ENCODE measurements around the gene IZUMO4. TPM values are rescaled to one million over a fixed set of nuclear protein-coding genes. Genes with fewer than 3 reads are reported as not detected.

The IZUMO4 gene
- total and polyA plus RNA-seq, 10 of the 15 experiments (the other 5 are each of a cell fraction or from before 2014, with no cell fraction given) = 0.53 to 27.1 (median 7.5) TPM

GRCh38 chr19:2061495-2062388 lies 35.0 kb upstream of the IZUMO4 start:
- CTCF ChIA-PET = interaction anchor here (0.5 to 2.1 kb wide), 6 partner anchors 10 to 178 kb away, joined by 3 to 6 read pairs (median 4); partner anchors contain the start of gene MKNK2
- intact Hi-C loops (cut with micrococcal nuclease; ENCODE audit: unreplicated experiment) = loop anchor here (5.0 kb wide), 1 partner anchor 44 kb away; the partner anchor contains the start of gene BTBD2
- SMC1A ChIA-PET (ENCODE audit: uncharacterized antibody, unreplicated experiment) = interaction anchor here (1.9 to 3.3 kb wide), 2 partner anchors 10 to 20 kb away, joined by 6 to 12 read pairs; no protein-coding TSS in a partner anchor
- TSS peak; percentile 95 for BruUV-seq (replicated peaks)
- Histone ChIP-seq H3K27me3 (replicated peaks in 1 of 2; ENCODE audit: control insufficient read depth in 2 of 2, insufficient read depth in 2 of 2, low read length in 1 of 2) (no peaks in the 10 kb centered on the region), H3K4me1 (ENCODE audit: control insufficient read depth, insufficient read depth, low read length) (peaks cover 22% of the 10 kb centered on the region), H3K36me3 (ENCODE audit: control insufficient read depth in 2 of 2, insufficient read depth in 2 of 2, low read length in 1 of 2) (no peaks in the 10 kb centered on the region), H3K4me3 (peak overlapping the region; percentile 94), H3K9ac (ENCODE audit: control insufficient read depth, insufficient read depth, low read length) (peak overlapping the region; percentile 97), H2AFZ (ENCODE audit: control insufficient read depth, low read depth, low read length) (peak overlapping the region; percentile 74), H3K27ac (ENCODE audit: control insufficient read depth, insufficient read depth) (peak overlapping the region; percentile 98), H3K79me2 (ENCODE audit: control insufficient read depth, insufficient read depth, low read length) (peaks cover 14% of the 10 kb centered on the region), H3K4me2 (ENCODE audit: control insufficient read depth, insufficient read depth) (peak overlapping the region; percentile 99), H4K20me1 (ENCODE audit: control insufficient read depth, insufficient read depth) (no peaks in the 10 kb centered on the region), H3K9me3 (replicated peaks; ENCODE audit: control insufficient read depth, insufficient read depth, low read length) (no peaks in the 10 kb centered on the region)
- in situ Hi-C loops (cut with MboI) = no loop called here
- WGBS (ENCODE audit: insufficient coverage, insufficient replicate concordance, low lambda C conversion rate, missing lambda C conversion rate) = under 1% methylated on average over 47 of the region's 50 CpGs
- DNase-seq (ENCODE audit: low read depth, low spot score) = peak; percentile 86
- RAD21 ChIA-PET (ENCODE audit: unreplicated experiment) = interaction anchor here (0.6 to 1.2 kb wide), 2 partner anchors 9 to 164 kb away, joined by 3 to 6 read pairs; no protein-coding TSS in a partner anchor
- FAIRE-seq = peak; percentile 86
- POLR2A ChIA-PET = interaction anchor here (1.0 to 3.1 kb wide), 6 partner anchors 9 to 31 kb away, joined by 4 to 10 read pairs (median 6); no protein-coding TSS in a partner anchor
- peak; percentile 91 for ATAC-seq
- TF ChIP-seq KLF5 (IDR thresholded peaks at IDR 0.05; ENCODE audit: partially characterized antibody) (peak; percentile 81), E2F4 (IDR thresholded peaks at IDR 0.05; ENCODE audit: low read depth, low read length) (0 out of 2 replicates have a peak, but pooled peaks have one; percentile 8), MLLT1 (IDR thresholded peaks at IDR 0.05) (peak; percentile 72), NR2C1 (IDR thresholded peaks at IDR 0.05) (peak; percentile 27), MYC (IDR thresholded peaks at IDR 0.05; ENCODE audit: insufficient read depth, insufficient read length, insufficient replicate concordance, low read length, severe bottlenecking) (no peak), MTA3 (IDR thresholded peaks at IDR 0.05; ENCODE audit: borderline replicate concordance, low read length) (no peak), MTA2 (IDR thresholded peaks at IDR 0.05; ENCODE audit: low read depth) (0 out of 2 replicates have a peak, but pooled peaks have one; percentile 10), RELB (IDR thresholded peaks at IDR 0.05; ENCODE audit: low read depth) (peak; percentile 89), EGR1 (IDR thresholded peaks at IDR 0.05; ENCODE audit: borderline replicate concordance in 1 of 2, low read depth in 2 of 2, low read length in 2 of 2) (0 out of 3 replicates have a peak, but pooled peaks of 1 of the 2 experiments have one; percentile 4), POU2F2 (IDR thresholded peaks at IDR 0.05; ENCODE audit: borderline replicate concordance, low read depth, low read length) (peak; percentile 62; the same call in 1 of the 3 replicates), ZZZ3 (IDR thresholded peaks at IDR 0.05; ENCODE audit: control insufficient read depth, insufficient read length, low read depth) (no peak), TARDBP (IDR thresholded peaks at IDR 0.05; ENCODE audit: borderline replicate concordance) (no peak), NBN (IDR thresholded peaks at IDR 0.05) (peak; percentile 73), HDAC6 (IDR thresholded peaks at IDR 0.05; ENCODE audit: unreplicated experiment) (no peak), LARP7 (IDR thresholded peaks at IDR 0.05) (peak; percentile 55; the same call in 1 of the 2 replicates), MXI1 (IDR thresholded peaks at IDR 0.05; ENCODE audit: low read depth, low read length) (peak; percentile 94), BMI1 (IDR thresholded peaks at IDR 0.05; ENCODE audit: borderline replicate concordance) (peak; percentile 91)

Measured in GM12878 (cell line).